Stimulated activated CD4-positive, alpha-beta T cell treated with anti-CD3 and anti-CD28 coated beads, Interleukin-4, amount 100 ng/mL, for 24 hours (primary cell): ENCODE results near the gene TPK1.

ENCODE experiments used
- DNase-seq: peaks from one replicate; pipeline ENCODE4 v3.0.0-alpha.2; 2020

The TPK1 gene

DNA sequence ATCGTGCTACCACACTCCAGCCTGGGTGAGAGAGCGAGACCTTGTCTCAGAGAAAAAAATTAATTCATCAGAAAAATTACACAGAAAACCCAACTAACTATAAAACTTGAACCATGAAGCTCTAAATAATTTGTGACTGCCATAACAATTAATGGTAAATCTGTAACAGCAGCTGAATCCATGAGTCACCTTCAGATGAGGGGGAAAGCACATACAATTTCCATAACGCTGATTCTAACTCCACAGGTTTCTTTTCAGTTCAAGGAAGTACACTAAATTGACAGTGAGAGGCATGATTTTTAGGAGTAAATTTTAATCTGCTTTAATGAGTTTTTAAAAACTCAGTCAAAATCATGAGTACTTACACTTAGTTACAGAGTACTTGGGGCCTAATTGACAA is 312.2 kb downstream of the TPK1 start:
- no peak for DNase-seq

DNA sequence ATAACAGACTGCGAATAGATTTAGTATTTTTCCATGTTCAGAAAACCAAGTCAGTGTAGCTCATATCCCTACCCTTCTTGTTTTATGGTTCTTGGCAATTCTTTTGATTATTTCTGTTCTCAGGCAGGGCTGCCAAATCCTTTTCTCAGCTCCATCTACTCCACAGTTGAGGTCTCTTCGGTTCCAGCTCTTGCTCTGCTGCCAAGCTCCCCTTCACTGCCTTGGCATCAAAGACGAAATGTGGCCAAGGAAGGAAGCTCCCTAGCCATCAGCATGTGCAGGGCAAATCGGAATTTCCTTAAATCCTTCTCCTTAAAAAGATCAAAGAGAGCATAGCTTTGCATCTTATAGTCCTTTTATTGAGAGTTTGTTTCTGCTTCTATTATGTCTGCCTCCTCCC is 315.9 kb downstream of the TPK1 start:
- no peak for DNase-seq

DNA sequence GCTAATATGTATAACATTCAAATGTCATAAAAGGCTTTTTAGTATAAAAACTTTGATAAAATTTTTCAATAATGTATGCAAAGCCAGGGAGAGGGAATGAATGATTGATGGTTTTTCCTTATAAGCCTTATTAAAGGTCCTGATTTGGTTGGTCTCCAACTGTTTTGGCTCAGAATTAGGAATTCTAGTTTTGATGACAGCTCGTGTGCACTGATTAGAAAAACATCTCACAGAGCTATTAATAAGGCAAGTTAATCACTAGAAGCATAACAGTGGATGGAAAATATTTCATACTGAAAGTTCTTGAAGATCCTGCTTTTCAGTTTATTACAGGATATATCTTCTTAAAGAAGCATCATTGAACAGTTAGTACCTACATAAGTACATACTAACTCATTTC is 317.5 kb downstream of the TPK1 start:
- no peak for DNase-seq

- no peak for DNase-seq
Observed at GRCh38 chr7:144517749-144518148, 318.1 kb downstream of the TPK1 start.

DNA sequence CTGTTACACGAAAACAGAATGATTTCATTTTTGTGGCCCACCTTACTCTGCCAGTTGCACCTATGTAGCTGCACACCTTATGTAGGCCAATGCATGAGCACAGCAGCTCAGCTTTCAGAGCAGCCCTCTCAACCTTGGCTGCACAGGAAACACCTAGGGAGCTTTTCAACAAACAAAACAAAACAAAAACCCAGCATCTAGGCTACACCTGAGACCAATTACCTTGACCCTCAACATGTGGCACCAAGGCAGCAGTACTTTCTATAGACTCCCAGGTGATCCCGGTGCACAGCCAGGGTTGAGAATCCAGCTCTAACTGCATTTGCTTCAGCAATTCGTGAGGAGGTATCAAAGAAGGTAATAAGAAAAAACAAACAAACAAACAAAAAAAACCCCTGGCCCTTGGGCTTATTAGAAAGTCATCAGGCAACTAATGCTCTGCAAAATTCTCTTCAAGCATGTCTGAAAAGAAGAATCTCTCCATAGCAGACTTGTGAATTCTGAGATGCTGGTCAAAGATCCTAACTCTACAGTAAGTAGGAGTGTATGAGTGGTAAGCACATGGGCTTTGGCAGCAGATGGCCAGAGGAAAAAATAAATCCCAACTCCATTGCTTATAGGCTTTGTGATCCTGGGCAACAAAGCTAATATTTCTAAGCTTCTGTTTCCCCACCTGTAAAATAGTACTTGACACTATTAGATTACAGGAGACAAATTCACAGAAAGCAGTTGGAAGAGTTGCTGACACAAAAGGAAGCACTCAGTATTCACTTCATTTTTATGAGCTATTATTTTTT is 318.9 kb downstream of the TPK1 start:
- no peak for DNase-seq

GRCh38 chr7:144513334-144513733 is 322.5 kb downstream of the TPK1 start:
- DNase-seq, result no peak

GRCh38 chr7:144510621-144511020 is 325.2 kb downstream of the TPK1 start:
- DNase-seq, result no peak

- no peak for DNase-seq
Observed at GRCh38 chr7:144508702-144509101, 327.2 kb downstream of the TPK1 start.

DNA sequence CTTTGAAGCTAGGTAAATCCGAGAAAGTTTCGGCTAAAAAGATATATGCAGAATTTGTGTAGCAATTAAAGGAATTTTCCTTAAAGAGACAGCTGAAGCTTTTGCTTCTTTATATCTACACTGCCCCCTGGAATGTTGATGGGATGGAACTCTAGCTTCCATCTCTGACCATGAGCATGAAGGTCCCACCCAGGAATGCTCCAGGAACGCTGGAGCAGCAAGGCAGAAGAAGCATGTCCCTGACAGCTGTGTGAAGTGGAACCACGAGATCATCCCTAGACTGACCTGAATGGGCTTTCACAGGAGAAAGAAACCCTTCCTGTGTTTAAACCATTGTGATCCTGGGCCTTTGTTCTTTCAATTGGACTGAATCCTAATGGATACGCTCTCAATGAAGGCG is 332.6 kb downstream of the TPK1 start:
- no peak for DNase-seq

GRCh38 chr7:144500225-144500624 is 335.6 kb downstream of the TPK1 start:
- no peak for DNase-seq

DNA sequence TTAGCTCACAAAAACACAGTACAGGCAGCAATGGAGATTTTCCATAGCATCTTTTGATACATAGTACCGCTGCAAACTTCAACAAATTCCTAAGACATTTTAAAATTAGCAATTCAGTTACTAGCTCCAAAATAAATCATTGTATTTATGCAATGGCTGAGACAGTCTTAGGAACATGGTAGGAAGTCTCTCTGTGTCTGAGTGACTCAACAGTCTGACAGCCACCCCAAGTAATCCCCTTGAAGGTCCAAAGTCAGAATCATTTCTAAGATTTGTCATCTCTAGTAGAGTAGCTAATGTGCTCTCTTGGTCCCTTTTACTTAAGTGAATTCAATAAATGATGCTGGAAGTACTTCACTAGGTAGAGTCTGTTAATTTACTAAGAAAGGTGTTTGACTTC is 338.6 kb downstream of the TPK1 start:
- no peak for DNase-seq

GRCh38 chr7:144494355-144494754 is 341.5 kb downstream of the TPK1 start:
- no peak for DNase-seq

- no peak for DNase-seq
Observed at GRCh38 chr7:144489504-144489903, 346.3 kb downstream of the TPK1 start.

GRCh38 chr7:144488977-144489376 is 346.9 kb downstream of the TPK1 start:
- no peak for DNase-seq

GRCh38 chr7:144487901-144488300 is 348.0 kb downstream of the TPK1 start:
- no peak for DNase-seq

GRCh38 chr7:144484445-144484844 is 351.4 kb downstream of the TPK1 start:
- no peak for DNase-seq

DNA sequence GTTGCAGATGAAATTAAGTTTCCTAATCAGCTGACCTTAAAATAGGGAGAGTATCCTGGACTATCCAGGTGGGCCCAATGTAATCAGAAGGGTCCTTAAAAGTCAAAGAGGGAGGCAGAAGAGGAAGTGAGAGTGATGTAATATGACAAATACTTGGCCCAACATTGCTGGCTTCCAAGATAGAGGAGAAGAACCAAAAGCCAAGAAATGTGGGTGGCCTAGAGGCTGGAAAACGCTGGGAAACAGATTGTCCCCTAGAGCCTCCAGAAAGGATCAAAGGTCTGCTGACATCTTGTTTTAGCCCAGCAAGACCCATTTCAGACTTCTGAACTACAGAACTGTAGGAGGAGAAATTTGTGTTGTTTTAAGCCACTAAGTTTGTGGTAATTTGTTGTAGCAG is 352.7 kb downstream of the TPK1 start:
- DNase-seq, result no peak

- DNase-seq, result no peak
Observed at GRCh38 chr7:144481833-144482232, 354.0 kb downstream of the TPK1 start.

- no peak for DNase-seq
Observed at GRCh38 chr7:144477348-144477747, 358.5 kb downstream of the TPK1 start.

- no peak for DNase-seq
Observed at GRCh38 chr7:144474800-144475615, 360.8 kb downstream of the TPK1 start.

DNA sequence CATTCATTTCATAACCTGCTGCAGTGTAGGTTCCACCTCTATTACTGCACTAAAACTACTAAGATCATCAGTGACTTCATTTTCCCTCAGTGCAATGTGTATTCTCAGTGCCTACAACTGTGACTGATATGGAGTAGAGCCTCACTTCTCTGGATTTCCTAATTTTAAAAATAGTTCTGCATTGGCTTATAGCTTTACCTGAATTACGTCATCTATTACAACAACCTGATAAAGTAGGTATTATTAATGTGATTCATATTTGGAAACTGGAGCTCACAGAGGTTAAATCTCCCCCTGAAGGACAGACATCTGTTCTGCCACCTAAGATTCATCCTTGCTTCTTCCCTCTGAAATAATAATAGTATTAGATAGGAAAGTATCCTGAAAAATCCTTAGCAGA is 361.5 kb downstream of the TPK1 start:
- DNase-seq, result no peak

GRCh38 chr7:144473908-144474307 is 361.9 kb downstream of the TPK1 start:
- DNase-seq, result no peak

- no peak for DNase-seq
Observed at GRCh38 chr7:144470078-144470477, 365.8 kb downstream of the TPK1 start.

DNA sequence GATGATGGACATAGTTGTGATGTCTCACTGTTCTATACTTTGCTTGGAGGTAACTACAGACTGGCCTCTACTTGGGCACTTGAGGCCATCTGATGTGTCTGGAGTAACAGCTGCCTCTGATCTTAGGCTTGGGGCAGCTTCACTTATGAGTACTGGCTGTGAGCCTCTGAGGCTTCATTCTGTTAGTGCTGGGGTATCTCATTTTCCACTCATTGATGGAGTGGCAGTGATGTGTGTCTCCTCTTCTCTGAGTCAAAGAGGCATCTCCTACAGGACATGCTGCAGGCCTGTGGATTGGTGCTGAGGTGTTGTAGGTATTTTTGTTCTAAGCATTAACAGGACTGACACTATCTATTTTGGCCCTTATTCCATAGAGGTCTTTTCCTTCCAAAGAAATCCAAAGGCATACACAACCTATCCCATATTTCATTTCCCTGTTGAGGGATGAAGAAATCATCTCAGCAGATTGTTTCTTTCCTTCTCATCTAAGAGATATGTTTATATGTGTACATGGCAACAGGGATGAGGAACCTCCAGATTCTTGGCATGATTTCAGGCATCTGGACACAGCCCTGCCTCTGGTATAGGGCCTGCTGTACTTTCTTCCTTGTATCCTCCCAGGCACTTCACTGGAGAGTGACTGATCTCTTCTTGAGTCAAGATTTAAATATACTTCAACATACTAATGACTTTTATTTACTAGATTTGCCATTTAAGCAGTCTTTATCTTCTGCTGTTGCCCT is 366.7 kb downstream of the TPK1 start:
- no peak for DNase-seq
